Thyroid gland (tissue), 4 donors: ENCODE measurements around the gene TUBA1C.

Source experiments
- CTCF ChIP-seq, 6 experiments: fragments of 200-600 bp in 3 of 6; fragments of 450-650 bp in 3 of 6; sonication (generic) in 3 of 6; IDR thresholded peaks; one replicate each; pipeline ENCODE4 v1.5.1; 2016 to 2019; ENCODE audit warnings: antibody characterized with exemption in 6 of 6, mild to moderate bottlenecking in 2 of 6, inconsistent platforms in 1 of 6, moderate library complexity in 1 of 6
- POLR2A ChIP-seq, 2 donors: fragments of 450-650 bp; IDR thresholded peaks; one replicate each; pipeline ENCODE4 v1.6.1; 2017; ENCODE audit warnings: antibody characterized with exemption in 2 of 2, mild to moderate bottlenecking in 2 of 2, moderate library complexity in 1 of 2

GRCh38 chr12:49264466-49264872 lies 413 bp upstream of the TUBA1C start:
- TF ChIP-seq CTCF (IDR thresholded peaks at IDR 0.05) (no peak), POLR2A (IDR thresholded peaks at IDR 0.05) (no peak)
